Bronchial smooth muscle cell (primary cell): ENCODE data around the gene JMY. TPM values are rescaled to one million over a fixed set of nuclear protein-coding genes. Genes with fewer than 3 reads are reported as not detected.

Experiments used
- total RNA-seq: library from RNA; depleted of rRNA; stranded (reverse); fragments of >200 nt; gene quantifications from 2 replicates; pipeline ENCODE4 v1.2.1, GENCODE V29; 2014

JMY gene
- 10.9 and 11.5 TPM in 2 replicates for total RNA-seq

GRCh38 chr5:79235634-79236361 is at the start of gene JMY:
Gene JMY, plus strand, starts transcription at chr5:79236131. Its CDS starts 520 bp downstream, at chr5:79236651.

Other genes starting within 250 kb of the JMY start
- gene DMGDH, start 166.5 kb upstream of the JMY start, total RNA-seq, result 1.6 and 5.1 TPM in 2 replicates
- gene BHMT2, start 166.4 kb upstream of the JMY start, total RNA-seq, result 4.4 and 4.6 TPM in 2 replicates
- not detected in 2 replicates for gene BHMT, start 124.3 kb upstream of the JMY start, total RNA-seq